KMS-11 (cell line): ENCODE measurements around the gene CCDC91.

Experiments used
- H2AFZ ChIP-seq: fragments of 200-600 bp; sonication (generic); 2 replicates; pipeline ENCODE4 v1.6.1; 2016; ENCODE audit warnings: antibody characterized with exemption, mixed run types, low read depth
- H3K27ac ChIP-seq: fragments of 200-600 bp; sonication (generic); 2 replicates; pipeline ENCODE4 v1.6.1; 2016; ENCODE audit warnings: mild to moderate bottlenecking, mixed run types
- H3K27me3 ChIP-seq: fragments of 200-600 bp; sonication (generic); 2 replicates; pipeline ENCODE4 v1.6.1; 2017; ENCODE audit warnings: mild to moderate bottlenecking, low read depth, mixed run types, moderate library complexity; ENCODE audit not compliant: insufficient read depth
- H3K36me3 ChIP-seq: fragments of 200-600 bp; sonication (generic); 2 replicates; pipeline ENCODE4 v1.6.1; 2017; ENCODE audit warnings: mild to moderate bottlenecking, mixed run types; ENCODE audit not compliant: insufficient read depth
- H3K4me1 ChIP-seq: fragments of 200-600 bp; sonication (generic); 2 replicates; pipeline ENCODE4 v1.6.1; 2016; ENCODE audit warnings: mild to moderate bottlenecking, low read depth, mixed run types; ENCODE audit not compliant: poor library complexity, severe bottlenecking
- H3K4me2 ChIP-seq: fragments of 200-600 bp; sonication (generic); 2 replicates; pipeline ENCODE4 v1.7.0; 2016; ENCODE audit warnings: mild to moderate bottlenecking, mixed run types
- H3K4me3 ChIP-seq: fragments of 200-600 bp; sonication (generic); IDR thresholded peaks from 2 replicates; pipeline ENCODE4 v1.6.1; 2017; ENCODE audit warnings: low read depth, low read length, mixed read lengths; ENCODE audit not compliant: insufficient read depth
- H3K79me2 ChIP-seq: fragments of 200-600 bp; sonication (generic); 2 replicates; pipeline ENCODE4 v1.6.1; 2016; ENCODE audit warnings: low read depth, mixed run types; ENCODE audit not compliant: insufficient read depth
- H3K9ac ChIP-seq: fragments of 200-600 bp; sonication (generic); 2 replicates; pipeline ENCODE4 v1.6.1; 2016; ENCODE audit warnings: mild to moderate bottlenecking, mixed run types
- H4K20me1 ChIP-seq: fragments of 200-600 bp; sonication (generic); 2 replicates; pipeline ENCODE4 v1.6.1; 2016; ENCODE audit warnings: mild to moderate bottlenecking, mixed run types; ENCODE audit not compliant: insufficient read depth
- CTCF ChIP-seq: fragments of 200-600 bp; sonication (generic); conservative IDR thresholded peaks from 2 replicates; pipeline ENCODE4 v1.6.1; 2017; ENCODE audit warnings: low read depth, mild to moderate bottlenecking, antibody characterized with exemption, low read length, moderate library complexity, mixed read lengths

The CCDC91 gene

DNA sequence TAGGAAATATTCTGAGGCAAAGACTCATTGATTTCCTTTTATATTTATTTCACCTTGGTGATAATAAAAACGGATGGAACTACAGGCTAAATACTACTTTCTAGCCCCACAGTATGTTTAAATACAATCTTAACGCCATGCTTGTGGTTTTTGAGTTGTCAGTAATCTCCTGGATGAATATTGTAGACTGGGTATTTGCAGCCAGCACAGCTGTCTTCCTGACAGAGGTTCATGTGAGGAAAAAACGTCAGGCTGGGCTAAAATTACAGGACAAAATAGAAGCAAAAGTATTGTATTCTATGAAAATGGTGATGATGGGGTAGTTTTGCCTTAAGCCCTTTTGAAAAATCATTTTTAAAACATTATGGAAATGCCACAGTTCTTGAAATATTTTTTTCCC is 140.9 kb downstream of the CCDC91 start:
- H3K9ac ChIP-seq, result no peak overlapping the region
- no peak overlapping the region for H3K27ac ChIP-seq
- no peak overlapping the region for H2AFZ ChIP-seq
- H3K4me2 ChIP-seq, result no peak overlapping the region
- H4K20me1 ChIP-seq, result no peaks in the 10 kb centered on the region
- H3K4me1 ChIP-seq, result no peaks in the 10 kb centered on the region
- H3K79me2 ChIP-seq, result no peaks in the 10 kb centered on the region
- TF ChIP-seq CTCF, result no peak
- H3K27me3 ChIP-seq, result no peaks in the 10 kb centered on the region
- H3K36me3 ChIP-seq, result no peaks in the 10 kb centered on the region
- H3K4me3 ChIP-seq, result no peak overlapping the region

GRCh38 chr12:28340261-28341045 is 150.2 kb downstream of the CCDC91 start:
- TF ChIP-seq CTCF, result no peak
- Histone ChIP-seq H3K79me2 (no peaks in the 10 kb centered on the region), H3K4me3 (no peak overlapping the region), H3K27me3 (no peaks in the 10 kb centered on the region), H3K27ac (no peak overlapping the region), H3K36me3 (no peaks in the 10 kb centered on the region), H3K4me2 (peak overlapping the region; percentile 7; the same call in 1 of the 2 replicates), H2AFZ (no peak overlapping the region), H3K9ac (no peak overlapping the region), H4K20me1 (no peaks in the 10 kb centered on the region), H3K4me1 (peaks cover 13% of the 10 kb centered on the region)

DNA sequence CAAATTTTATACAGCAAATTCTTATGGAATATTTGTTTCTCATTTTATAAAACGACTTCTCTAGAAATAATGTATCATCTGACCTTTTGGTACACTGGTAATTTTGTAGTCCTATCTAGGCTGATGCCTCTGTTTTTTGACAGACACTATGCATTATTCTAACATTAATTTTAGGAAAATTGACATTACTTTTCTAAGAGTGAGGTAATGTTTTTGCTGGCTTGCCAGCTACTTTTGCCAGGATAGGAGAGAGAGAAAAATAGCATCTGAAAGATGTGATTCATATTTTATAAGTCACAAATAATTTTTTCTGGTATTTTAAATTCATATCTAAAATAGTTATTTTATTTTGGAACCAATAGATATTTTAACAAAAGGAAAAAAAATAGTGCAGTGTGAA is 153.5 kb downstream of the CCDC91 start:
- Histone ChIP-seq H3K4me2 (no peak overlapping the region), H3K79me2 (no peaks in the 10 kb centered on the region), H3K36me3 (no peaks in the 10 kb centered on the region), H3K27ac (no peak overlapping the region), H3K4me3 (no peak overlapping the region), H3K27me3 (no peaks in the 10 kb centered on the region), H3K4me1 (peaks cover 13% of the 10 kb centered on the region), H2AFZ (no peak overlapping the region), H3K9ac (no peak overlapping the region), H4K20me1 (no peaks in the 10 kb centered on the region)
- no peak for TF ChIP-seq CTCF

DNA sequence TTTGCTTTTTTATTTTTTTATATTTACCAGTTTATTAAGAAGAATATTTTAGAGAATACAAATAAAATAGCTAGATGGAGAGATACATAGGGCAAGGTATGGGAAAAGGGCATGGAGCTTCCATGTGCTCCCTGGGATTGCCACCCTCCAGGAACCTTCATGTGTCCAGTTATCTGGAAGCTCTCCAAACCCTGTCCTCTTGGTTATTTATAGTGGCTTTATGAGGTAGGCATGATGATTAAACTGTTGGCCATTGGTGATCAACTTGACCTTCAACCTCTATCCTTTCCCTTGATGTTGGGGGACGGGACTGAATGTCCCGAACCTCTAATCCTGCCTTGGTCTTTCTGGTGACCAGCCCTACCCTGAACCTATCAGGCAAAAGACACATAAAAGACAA is 156.3 kb downstream of the CCDC91 start:
- Histone ChIP-seq H3K27ac (no peak overlapping the region), H3K36me3 (no peaks in the 10 kb centered on the region), H3K4me1 (no peaks in the 10 kb centered on the region), H3K27me3 (no peaks in the 10 kb centered on the region), H3K79me2 (no peaks in the 10 kb centered on the region), H3K4me3 (no peak overlapping the region), H3K4me2 (no peak overlapping the region), H2AFZ (no peak overlapping the region), H4K20me1 (no peaks in the 10 kb centered on the region), H3K9ac (no peak overlapping the region)
- no peak for TF ChIP-seq CTCF
